ENCODE measurements around the gene GAPDH. TPM values are rescaled to one million over a fixed set of nuclear protein-coding genes. Genes with fewer than 3 reads are reported as not detected.

GAPDH gene
- total and polyA plus RNA-seq, 2 experiments from 2014 or later = 1,719 to 2,607 TPM

- H3K9me2 ChIP-seq (replicated peaks; ENCODE audit: insufficient read depth) = no peaks in the 10 kb centered on the region
- peaks cover 40% of the 10 kb centered on the region for H4K20me1 ChIP-seq (ENCODE audit: insufficient read depth, poor library complexity, severe bottlenecking)
- no peaks in the 10 kb centered on the region for H3K9me3 ChIP-seq (ENCODE audit: low read depth)
- 2% methylated on average over 8 of the region's 25 CpGs for WGBS (ENCODE audit: low lambda C conversion rate, missing lambda C conversion rate)
- no peaks in the 10 kb centered on the region for H3K27me3 ChIP-seq
- no peaks in the 10 kb centered on the region for H3K36me3 ChIP-seq (replicated peaks; ENCODE audit: insufficient read depth, low read depth)
- H3K4me1 ChIP-seq (ENCODE audit: insufficient read depth) = peaks cover 29% of the 10 kb centered on the region
- peak overlapping the region; percentile 92 for H3K27ac ChIP-seq
- no peak for DNase-seq (ENCODE audit: low spot score)
- no peak overlapping the region for H2AFZ ChIP-seq
- peak overlapping the region; percentile 82 for H3K4me2 ChIP-seq
- peaks cover 39% of the 10 kb centered on the region for H3K79me2 ChIP-seq
- TF ChIP-seq EZH2 (IDR thresholded peaks at IDR 0.05; ENCODE audit: borderline replicate concordance) (no peak), CTCF (IDR thresholded peaks at IDR 0.05; ENCODE audit: poor library complexity) (no peak), EZH2phosphoT487 (IDR thresholded peaks at IDR 0.05; ENCODE audit: low read depth, severe bottlenecking, unreplicated experiment) (no peak)
- H3K4me3 ChIP-seq = peak overlapping the region; percentile 93
These were observed 303 bp downstream of the GAPDH start for GRCh38 chr12:6534695-6534944.

DNA sequence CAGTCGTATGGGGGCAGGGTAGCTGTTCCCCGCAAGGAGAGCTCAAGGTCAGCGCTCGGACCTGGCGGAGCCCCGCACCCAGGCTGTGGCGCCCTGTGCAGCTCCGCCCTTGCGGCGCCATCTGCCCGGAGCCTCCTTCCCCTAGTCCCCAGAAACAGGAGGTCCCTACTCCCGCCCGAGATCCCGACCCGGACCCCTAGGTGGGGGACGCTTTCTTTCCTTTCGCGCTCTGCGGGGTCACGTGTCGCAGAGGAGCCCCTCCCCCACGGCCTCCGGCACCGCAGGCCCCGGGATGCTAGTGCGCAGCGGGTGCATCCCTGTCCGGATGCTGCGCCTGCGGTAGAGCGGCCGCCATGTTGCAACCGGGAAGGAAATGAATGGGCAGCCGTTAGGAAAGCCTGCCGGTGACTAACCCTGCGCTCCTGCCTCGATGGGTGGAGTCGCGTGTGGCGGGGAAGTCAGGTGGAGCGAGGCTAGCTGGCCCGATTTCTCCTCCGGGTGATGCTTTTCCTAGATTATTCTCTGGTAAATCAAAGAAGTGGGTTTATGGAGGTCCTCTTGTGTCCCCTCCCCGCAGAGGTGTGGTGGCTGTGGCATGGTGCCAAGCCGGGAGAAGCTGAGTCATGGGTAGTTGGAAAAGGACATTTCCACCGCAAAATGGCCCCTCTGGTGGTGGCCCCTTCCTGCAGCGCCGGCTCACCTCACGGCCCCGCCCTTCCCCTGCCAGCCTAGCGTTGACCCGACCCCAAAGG is 804 bp downstream of the GAPDH start:
- Histone ChIP-seq H3K4me3 (peak overlapping the region; percentile 93), H3K27me3 (no peaks in the 10 kb centered on the region), H3K4me2 (peak overlapping the region; percentile 82), H2AFZ (no peak overlapping the region), H3K9me3 (ENCODE audit: low read depth) (no peaks in the 10 kb centered on the region), H3K36me3 (replicated peaks; ENCODE audit: insufficient read depth, low read depth) (no peaks in the 10 kb centered on the region), H4K20me1 (ENCODE audit: insufficient read depth, poor library complexity, severe bottlenecking) (peaks cover 40% of the 10 kb centered on the region), H3K27ac (peak overlapping the region; percentile 92), H3K4me1 (ENCODE audit: insufficient read depth) (peaks cover 31% of the 10 kb centered on the region), H3K79me2 (peaks cover 39% of the 10 kb centered on the region), H3K9me2 (replicated peaks; ENCODE audit: insufficient read depth) (no peaks in the 10 kb centered on the region)
- WGBS (ENCODE audit: low lambda C conversion rate, missing lambda C conversion rate) = 1% methylated on average over 42 of the region's 52 CpGs
- DNase-seq (ENCODE audit: low spot score) = peak; percentile 80
- TF ChIP-seq EZH2 (IDR thresholded peaks at IDR 0.05; ENCODE audit: borderline replicate concordance) = no peak
- TF ChIP-seq EZH2phosphoT487 (IDR thresholded peaks at IDR 0.05; ENCODE audit: low read depth, severe bottlenecking, unreplicated experiment) = no peak
- no peak for TF ChIP-seq CTCF (IDR thresholded peaks at IDR 0.05; ENCODE audit: poor library complexity)

DNA sequence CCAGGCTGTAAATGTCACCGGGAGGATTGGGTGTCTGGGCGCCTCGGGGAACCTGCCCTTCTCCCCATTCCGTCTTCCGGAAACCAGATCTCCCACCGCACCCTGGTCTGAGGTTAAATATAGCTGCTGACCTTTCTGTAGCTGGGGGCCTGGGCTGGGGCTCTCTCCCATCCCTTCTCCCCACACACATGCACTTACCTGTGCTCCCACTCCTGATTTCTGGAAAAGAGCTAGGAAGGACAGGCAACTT is 1.3 kb downstream of the GAPDH start:
- Histone ChIP-seq H3K4me3 (peak overlapping the region; percentile 93), H3K9me2 (replicated peaks; ENCODE audit: insufficient read depth) (no peaks in the 10 kb centered on the region), H2AFZ (no peak overlapping the region), H3K4me2 (peak overlapping the region; percentile 82), H3K4me1 (ENCODE audit: insufficient read depth) (peaks cover 34% of the 10 kb centered on the region), H3K9me3 (ENCODE audit: low read depth) (no peaks in the 10 kb centered on the region), H3K27ac (peak overlapping the region; percentile 92), H3K79me2 (peaks cover 39% of the 10 kb centered on the region), H3K27me3 (no peaks in the 10 kb centered on the region), H3K36me3 (replicated peaks; ENCODE audit: insufficient read depth, low read depth) (no peaks in the 10 kb centered on the region), H4K20me1 (ENCODE audit: insufficient read depth, poor library complexity, severe bottlenecking) (peaks cover 40% of the 10 kb centered on the region)
- WGBS (ENCODE audit: low lambda C conversion rate, missing lambda C conversion rate) = 0% methylated on average over 6 of the region's 6 CpGs
- TF ChIP-seq EZH2 (IDR thresholded peaks at IDR 0.05; ENCODE audit: borderline replicate concordance) (no peak), CTCF (IDR thresholded peaks at IDR 0.05; ENCODE audit: poor library complexity) (no peak), EZH2phosphoT487 (IDR thresholded peaks at IDR 0.05; ENCODE audit: low read depth, severe bottlenecking, unreplicated experiment) (no peak)
- no peak for DNase-seq (ENCODE audit: low spot score)
